Natural killer cell (primary cell): Measurements from ENCODE around the gene IGFL1. TPM values are rescaled to one million over a fixed set of nuclear protein-coding genes. Genes with fewer than 3 reads are reported as not detected.
"Not testable (repeated sequence)": the region's sequence is repeated elsewhere in the genome, so short reads cannot be mapped to it uniquely, and the experiment has no call there.

ENCODE experiments used
- ATAC-seq, 3 donors: fragments of 150-1000 bp in 2 of 3; fragments of 200-7000 bp in 1 of 3; cut with Tn5 transposase; 1 replicate in 1 of 3; 2 replicates in 2 of 3; pipeline ENCODE4 v1.10.0; 2021; ENCODE audit warnings: mild to moderate bottlenecking in 2 of 3, moderate library complexity in 2 of 3
- DNase-seq, 2 donors: peaks; one replicate each; pipeline versions ENCODE4 v3.0.0 to v3.0.0-alpha.2; 2013 to 2021; ENCODE audit warnings: mixed read lengths in 1 of 2
- H3K27ac ChIP-seq: one replicate; pipeline ENCODE4 v1.5.1; 2013; ENCODE audit warnings: mild to moderate bottlenecking, low read length
- H3K27me3 ChIP-seq: one replicate; pipeline ENCODE4 v1.6.1; 2013; ENCODE audit warnings: low read length; ENCODE audit not compliant: control insufficient read depth, insufficient read depth
- H3K36me3 ChIP-seq: one replicate; pipeline ENCODE4 v1.6.1; 2013; ENCODE audit warnings: low read length; ENCODE audit not compliant: control insufficient read depth, insufficient read depth
- H3K4me1 ChIP-seq: one replicate; pipeline ENCODE4 v1.6.1; 2013; ENCODE audit warnings: low read length; ENCODE audit not compliant: control insufficient read depth, insufficient read depth
- H3K4me3 ChIP-seq: one replicate; pipeline ENCODE4 v1.5.1; 2013; ENCODE audit warnings: low read length
- H3K9me3 ChIP-seq: one replicate; pipeline ENCODE4 v1.6.1; 2013; ENCODE audit warnings: low read length; ENCODE audit not compliant: control insufficient read depth, insufficient read depth
- H3K27ac Mint-ChIP-seq, 2 donors: one replicate each; pipeline ENCODE4 v1.8.0; 2022; ENCODE audit warnings: mild to moderate bottlenecking in 2 of 2, mixed read lengths in 2 of 2, moderate library complexity in 1 of 2
- H3K27me3 Mint-ChIP-seq, 2 donors: one replicate each; pipeline ENCODE4 v1.8.0; 2022; ENCODE audit warnings: low read depth in 2 of 2, mixed read lengths in 2 of 2
- H3K36me3 Mint-ChIP-seq: one replicate; pipeline ENCODE4 v1.8.0; 2022; ENCODE audit warnings: mixed read lengths
- H3K4me1 Mint-ChIP-seq, 2 donors: one replicate each; pipeline ENCODE4 v1.8.0; 2022; ENCODE audit warnings: mixed read lengths in 2 of 2
- H3K4me3 Mint-ChIP-seq: one replicate; pipeline ENCODE4 v1.8.0; 2022; ENCODE audit warnings: mild to moderate bottlenecking, moderate library complexity, mixed read lengths
- H3K9me3 Mint-ChIP-seq, 2 donors: one replicate each; pipeline ENCODE4 v1.8.0; 2022; ENCODE audit warnings: mixed read lengths in 2 of 2
- WGBS: methylation state at CpG from one replicate; pipeline ENCODE4 v1.1.7; 2013; ENCODE audit warnings: missing lambda C conversion rate; ENCODE audit not compliant: insufficient coverage; 5-methylcytosine and 5-hydroxymethylcytosine counted together
- intact Hi-C: fragments of 100-400 bp; cut with micrococcal nuclease; formaldehyde crosslinking; loops from one replicate; pipeline ENCODE4 v1.14.2; 2022
- total RNA-seq, 4 donors: library from RNA; stranded (reverse); fragments of 120-200 nt in 1 of 4; gene quantifications; one replicate each; pipeline versions ENCODE4 v1.2.3 to v1.2.4, GENCODE V29; 2013 to 2022
- TF ChIP-seq, protein P1 (sequence below): fragments of 200-600 bp; IDR thresholded peaks from one replicate; pipeline ENCODE4 v1.8.0; 2022; ENCODE audit warnings: antibody characterized with exemption

Gene IGFL1
- total RNA-seq, 3 donors from 2014 or later (not counting 1 experiment from before 2014, with no cell fraction given): not detected

DNA sequence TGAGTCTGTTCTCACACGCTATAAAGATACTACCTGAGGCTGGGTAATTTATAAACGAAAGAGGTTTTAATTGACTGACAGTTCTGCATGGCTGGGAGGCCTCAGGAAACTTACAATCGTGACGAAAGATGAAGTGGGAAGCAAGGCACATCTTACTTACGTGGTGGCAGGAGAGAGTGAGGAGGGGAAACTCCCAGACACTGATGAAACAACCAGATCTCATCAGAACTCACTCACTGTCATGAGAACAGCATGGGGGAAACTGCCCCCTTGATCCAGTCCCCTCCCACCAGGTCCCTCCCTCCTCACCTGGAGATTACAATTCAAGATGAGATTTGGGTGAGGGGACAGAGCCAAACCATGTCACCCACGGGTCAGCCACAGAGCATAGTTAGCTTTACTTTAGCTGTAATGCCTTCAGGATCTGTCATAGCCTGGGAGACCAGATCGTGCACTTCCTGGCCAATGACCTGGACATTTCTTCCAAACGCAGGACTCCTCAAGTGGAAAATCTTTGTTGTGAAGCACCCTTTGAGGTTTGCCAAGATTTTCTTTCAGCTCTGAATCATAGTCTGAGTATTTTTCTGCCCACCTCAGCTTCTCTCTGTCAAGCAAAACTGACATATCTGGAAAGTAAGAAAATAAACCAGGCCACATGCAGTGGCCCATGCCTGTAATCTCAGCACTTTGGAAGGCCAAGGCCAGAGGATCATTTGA is 42.1 kb downstream of the IGFL1 start:
- H3K4me1 ChIP-seq: peaks cover 4% of the 10 kb centered on the region
- H3K9me3 Mint-ChIP-seq: no peaks in the 10 kb centered on the region
- TF ChIP-seq, protein P1, sequence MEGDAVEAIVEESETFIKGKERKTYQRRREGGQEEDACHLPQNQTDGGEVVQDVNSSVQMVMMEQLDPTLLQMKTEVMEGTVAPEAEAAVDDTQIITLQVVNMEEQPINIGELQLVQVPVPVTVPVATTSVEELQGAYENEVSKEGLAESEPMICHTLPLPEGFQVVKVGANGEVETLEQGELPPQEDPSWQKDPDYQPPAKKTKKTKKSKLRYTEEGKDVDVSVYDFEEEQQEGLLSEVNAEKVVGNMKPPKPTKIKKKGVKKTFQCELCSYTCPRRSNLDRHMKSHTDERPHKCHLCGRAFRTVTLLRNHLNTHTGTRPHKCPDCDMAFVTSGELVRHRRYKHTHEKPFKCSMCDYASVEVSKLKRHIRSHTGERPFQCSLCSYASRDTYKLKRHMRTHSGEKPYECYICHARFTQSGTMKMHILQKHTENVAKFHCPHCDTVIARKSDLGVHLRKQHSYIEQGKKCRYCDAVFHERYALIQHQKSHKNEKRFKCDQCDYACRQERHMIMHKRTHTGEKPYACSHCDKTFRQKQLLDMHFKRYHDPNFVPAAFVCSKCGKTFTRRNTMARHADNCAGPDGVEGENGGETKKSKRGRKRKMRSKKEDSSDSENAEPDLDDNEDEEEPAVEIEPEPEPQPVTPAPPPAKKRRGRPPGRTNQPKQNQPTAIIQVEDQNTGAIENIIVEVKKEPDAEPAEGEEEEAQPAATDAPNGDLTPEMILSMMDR: no peak
- peaks cover 11 to 15% of the 10 kb centered on the region in 2 donors for H3K4me1 Mint-ChIP-seq
- H3K27ac ChIP-seq: no peak overlapping the region
- no peak overlapping the region for H3K4me3 ChIP-seq
- WGBS: 56% methylated on average over 7 of the region's 8 CpGs
- H3K4me3 Mint-ChIP-seq: no peak overlapping the region
- DNase-seq (no peak), ATAC-seq (no peak)
- no peak overlapping the region for H3K27ac Mint-ChIP-seq
- H3K36me3 ChIP-seq: no peaks in the 10 kb centered on the region
- peaks cover 28 to 39% of the 10 kb centered on the region in 2 donors for H3K27me3 Mint-ChIP-seq
- H3K9me3 ChIP-seq: no peaks in the 10 kb centered on the region
- no peaks in the 10 kb centered on the region for H3K36me3 Mint-ChIP-seq
- intact Hi-C loops: no loop called here
- H3K27me3 ChIP-seq: peaks cover 26% of the 10 kb centered on the region

DNA sequence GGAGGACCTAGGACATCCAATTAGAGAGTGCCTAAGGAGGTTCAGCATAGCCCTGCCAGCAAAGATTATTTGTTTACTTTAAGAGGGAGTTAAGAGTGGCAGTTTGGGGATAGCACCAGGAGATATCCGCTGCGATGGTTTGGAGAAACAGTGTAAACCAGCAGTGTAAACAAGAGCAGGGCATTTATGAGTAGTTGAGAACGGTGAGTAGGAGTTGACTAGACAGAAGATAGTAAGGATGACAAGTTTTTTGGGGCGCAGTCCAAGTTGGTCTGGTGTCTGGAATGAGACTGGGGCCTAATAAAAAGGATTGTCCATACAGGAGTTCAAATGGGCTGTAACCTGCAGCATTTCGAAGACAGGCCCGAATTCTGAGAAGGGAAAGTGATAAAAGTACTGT is 44.4 kb downstream of the IGFL1 start:
- H3K4me3 Mint-ChIP-seq, H3K27ac ChIP-seq, ATAC-seq, H3K27ac Mint-ChIP-seq, H3K9me3 Mint-ChIP-seq, H3K36me3 Mint-ChIP-seq, intact Hi-C loops, H3K36me3 ChIP-seq, H3K4me1 Mint-ChIP-seq, DNase-seq, H3K4me3 ChIP-seq, H3K9me3 ChIP-seq, H3K4me1 ChIP-seq: not testable (repeated sequence)
- peaks cover 6 to 35% of the 10 kb centered on the region in 2 donors for H3K27me3 Mint-ChIP-seq
- H3K27me3 ChIP-seq: peaks cover 16% of the 10 kb centered on the region
- 88% methylated on average over 6 of the region's 6 CpGs for WGBS

DNA sequence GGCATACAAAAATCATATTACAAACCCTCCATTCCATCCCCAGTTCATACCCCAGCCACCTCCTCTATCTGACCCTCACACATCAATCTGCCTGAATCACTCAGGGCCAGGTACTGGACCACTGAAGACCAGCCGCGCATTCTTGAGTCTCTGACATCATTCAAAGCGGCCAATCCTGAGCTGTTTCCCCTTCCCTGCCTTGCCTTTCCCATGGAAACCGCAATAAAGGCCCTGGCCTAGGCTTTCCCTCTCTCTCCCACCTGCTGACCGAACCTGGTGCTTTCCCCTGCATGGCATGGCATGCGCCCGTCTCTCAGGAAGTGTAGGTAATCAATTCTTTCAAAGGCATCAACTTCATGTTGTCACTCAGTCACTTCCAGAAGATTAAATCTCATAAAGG is 49.6 kb downstream of the IGFL1 start:
- intact Hi-C loops: no loop called here
- no peaks in the 10 kb centered on the region for H3K36me3 ChIP-seq
- ATAC-seq (no peak), DNase-seq (no peak)
- H3K27ac ChIP-seq: no peak overlapping the region
- WGBS: 87% methylated on average over 7 of the region's 7 CpGs
- Mint-ChIP-seq H3K4me3 (no peak overlapping the region), H3K27ac (no peak overlapping the region), H3K4me1 (no peaks in the 10 kb centered on the region), H3K9me3 (no peaks in the 10 kb centered on the region), H3K36me3 (no peaks in the 10 kb centered on the region), H3K27me3 (peaks cover 4 to 18% of the 10 kb centered on the region in 2 donors)
- no peaks in the 10 kb centered on the region for H3K4me1 ChIP-seq
- H3K4me3 ChIP-seq: no peak overlapping the region
- no peaks in the 10 kb centered on the region for H3K27me3 ChIP-seq
- H3K9me3 ChIP-seq: no peaks in the 10 kb centered on the region
- TF ChIP-seq, protein P1: no peak

Other genes with a start within 250 kb of the IGFL1 start
- 10 to 100 TPM; 10.6 to 16.9 (median 14.6) TPM for gene CCDC61, start 234.3 kb upstream of the IGFL1 start, total RNA-seq
- under 1 TPM in 1 of 3 donors, not detected in 2; 0.55 TPM for gene PGLYRP1, start 206.7 kb upstream of the IGFL1 start, total RNA-seq
- not detected for gene IGFL4, start 188.7 kb upstream of the IGFL1 start, total RNA-seq
- gene IGFL3, start 105.1 kb upstream of the IGFL1 start, total RNA-seq: not detected
- gene IGFL2, start 81.5 kb upstream of the IGFL1 start, total RNA-seq: not detected
- gene HIF3A, start 67.3 kb downstream of the IGFL1 start, total RNA-seq: not detected
- gene PPP5C, start 117.3 kb downstream of the IGFL1 start, total RNA-seq: 100 to 1,000 TPM in 1 of 3 donors, 10 to 100 TPM in 2; 95.4 to 106 (median 98.4) TPM
- gene CCDC8, start 183.8 kb downstream of the IGFL1 start, total RNA-seq: not detected
- 1 to 10 TPM in 1 of 3 donors, under 1 TPM in 2; 0.55 to 1.2 (median 0.87) TPM for gene PNMA8C, start 199.2 kb downstream of the IGFL1 start, total RNA-seq
- not detected for gene PNMA8A, start 241.8 kb downstream of the IGFL1 start, total RNA-seq